WTC11 (cell line): ENCODE results near the gene CRB2.

Source experiments
- ATF6 ChIP-seq: sonication (generic); formaldehyde crosslinking; IDR thresholded peaks from 2 replicates; pipeline ENCODE4 v1.8.1; 2023; ENCODE audit warnings: mild to moderate bottlenecking, missing genetic modification reagents
- CTCF ChIP-seq: fragments of 200-600 bp; IDR thresholded peaks from 2 replicates; pipeline ENCODE4 v1.8.0; 2022; ENCODE audit warnings: antibody characterized with exemption
- FOXJ3 ChIP-seq: sonication (generic); formaldehyde crosslinking; IDR thresholded peaks from 2 replicates; pipeline ENCODE4 v1.9.0; 2021; ENCODE audit warnings: missing genetic modification reagents, mild to moderate bottlenecking, borderline replicate concordance
- NFYB ChIP-seq: sonication (generic); formaldehyde crosslinking; conservative IDR thresholded peaks from 2 replicates; pipeline ENCODE4 v1.8.0; 2022; ENCODE audit warnings: low read depth, missing genetic modification reagents
- PREB ChIP-seq: sonication (generic); formaldehyde crosslinking; IDR thresholded peaks from 2 replicates; pipeline ENCODE4 v1.8.1; 2022; ENCODE audit warnings: mild to moderate bottlenecking, missing genetic modification reagents, moderate library complexity, borderline replicate concordance
- SMAD3 ChIP-seq: sonication (generic); formaldehyde crosslinking; IDR thresholded peaks from 2 replicates; pipeline ENCODE4 v1.8.0; 2022; ENCODE audit warnings: missing genetic modification reagents, mild to moderate bottlenecking, borderline replicate concordance
- ZNF416 ChIP-seq: fragments of 250-450 bp; sonication (Bioruptor Pico); IDR thresholded peaks from 2 replicates; pipeline ENCODE4 v1.9.0; 2021; ENCODE audit warnings: mild to moderate bottlenecking, inconsistent platforms

- TF ChIP-seq CTCF (no peak), FOXJ3 (CRISPR knock-in tag) (no peak), ZNF416 (CRISPR knock-in tag) (no peak), ATF6 (CRISPR knock-in tag) (no peak), PREB (CRISPR knock-in tag) (no peak), SMAD3 (CRISPR knock-in tag) (no peak), NFYB (no peak)
Observed at GRCh38 chr9:123368023-123368422, 12.0 kb downstream of the CRB2 start.
